ENCODE data around the gene ARHGEF28.
A peak's percentile ranks its signal among the peaks of the same experiment; 100 is the strongest.

ARHGEF28 gene

DNA sequence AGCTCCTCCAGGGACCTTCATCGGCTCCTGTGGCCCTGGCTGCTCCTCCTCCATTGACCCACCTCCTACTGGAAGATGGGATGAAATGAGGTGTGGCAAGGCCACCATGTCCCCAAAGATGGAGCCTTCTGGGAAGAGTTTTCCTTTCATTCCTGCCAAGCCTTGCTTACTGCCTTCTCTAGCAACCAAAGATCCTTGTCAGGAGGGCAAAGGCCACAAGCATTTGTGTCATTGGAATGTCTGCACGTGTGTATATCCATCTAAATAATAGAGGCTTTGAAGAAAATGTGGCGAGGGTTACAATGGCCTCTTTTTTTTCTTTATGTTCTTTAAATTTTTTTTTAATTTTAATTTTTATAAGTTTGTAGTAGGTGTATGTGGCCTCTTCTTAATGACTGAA, 313.6 kb downstream of the ARHGEF28 start:
- Histone ChIP-seq H3K14ac (ENCODE audit: low read length) (peak overlapping the region; percentile 71), H3K79me2 (ENCODE audit: control insufficient read depth, insufficient read depth, low read length, poor library complexity) (no peaks in the 10 kb centered on the region), H2AFZ (ENCODE audit: insufficient read depth, low read length, poor library complexity) (peak overlapping the region; percentile 0), H3K4me3 (ENCODE audit: low read depth, low read length) (no peak overlapping the region), H3K4me2 (ENCODE audit: low read length) (no peak overlapping the region), H2BK5ac (ENCODE audit: low read depth, low read length, poor library complexity) (peak overlapping the region; percentile 1), H3K4ac (ENCODE audit: low read depth, low read length) (no peak overlapping the region), H4K8ac (ENCODE audit: low read depth, low read length) (peak overlapping the region; percentile 6), H3K27ac (ENCODE audit: low read depth, low read length) (no peak overlapping the region), H3K23ac (ENCODE audit: low read length) (no peak overlapping the region), H2BK120ac (ENCODE audit: insufficient read depth, low read length, poor library complexity) (peak overlapping the region; percentile 36), H2AK5ac (ENCODE audit: low read length) (peak overlapping the region; percentile 43), H3K18ac (ENCODE audit: low read length) (no peak overlapping the region), H3K9ac (ENCODE audit: low read length) (no peak overlapping the region), H4K12ac (ENCODE audit: low read depth, low read length) (no peak overlapping the region), H2BK12ac (ENCODE audit: low read length) (peak overlapping the region; percentile 90), H3K27me3 (ENCODE audit: insufficient read depth, low read length) (no peaks in the 10 kb centered on the region), H3K9me3 (ENCODE audit: insufficient read depth, low read depth, low read length) (no peaks in the 10 kb centered on the region), H3K79me1 (ENCODE audit: low read length) (peaks cover 7% of the 10 kb centered on the region), H3K4me1 (ENCODE audit: control insufficient read depth in 1 of 2, insufficient read depth in 2 of 2, low read length in 2 of 2) (peaks cover 10 to 12% of the 10 kb centered on the region in 2 experiments), H4K91ac (ENCODE audit: low read depth, low read length) (peak overlapping the region; percentile 31), H3K36me3 (ENCODE audit: control insufficient read depth in 1 of 2, insufficient read depth in 2 of 2, low read length in 2 of 2) (no peaks in the 10 kb centered on the region)
- WGBS (ENCODE audit: extremely low coverage, insufficient coverage, insufficient read length), result no CpG with 5 or more reads among the region's 3 CpGs
- DNase-seq, result peak; percentile 69 to 85

DNA sequence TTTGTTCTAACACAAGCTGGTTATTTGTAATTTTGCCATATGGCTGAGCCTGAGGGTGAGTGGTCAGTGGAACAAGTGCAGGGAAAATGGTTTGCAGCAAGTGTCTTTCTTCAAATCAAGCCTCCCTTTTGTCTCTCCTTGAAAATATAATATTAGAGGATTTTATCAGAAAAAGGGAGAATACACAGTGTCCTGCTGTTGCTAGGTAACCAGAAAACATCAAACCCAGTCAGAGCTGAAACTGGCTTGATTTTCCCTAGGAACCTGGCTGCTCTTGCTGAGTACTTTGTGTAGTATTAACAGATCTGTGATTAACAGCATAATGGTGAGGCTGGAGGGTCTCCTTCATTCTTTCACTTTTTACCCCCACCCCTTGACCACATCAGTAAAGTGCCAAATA, 314.0 kb downstream of the ARHGEF28 start:
- Histone ChIP-seq H3K4ac (ENCODE audit: low read depth, low read length) (no peak overlapping the region), H3K4me1 (ENCODE audit: control insufficient read depth in 1 of 2, insufficient read depth in 2 of 2, low read length in 2 of 2) (peaks cover 10 to 12% of the 10 kb centered on the region in 2 experiments), H3K14ac (ENCODE audit: low read length) (no peak overlapping the region), H3K4me3 (ENCODE audit: low read depth, low read length) (no peak overlapping the region), H2BK12ac (ENCODE audit: low read length) (no peak overlapping the region), H2BK5ac (ENCODE audit: low read depth, low read length, poor library complexity) (no peak overlapping the region), H3K9ac (ENCODE audit: low read length) (no peak overlapping the region), H3K36me3 (ENCODE audit: control insufficient read depth in 1 of 2, insufficient read depth in 2 of 2, low read length in 2 of 2) (no peaks in the 10 kb centered on the region), H2AFZ (ENCODE audit: insufficient read depth, low read length, poor library complexity) (no peak overlapping the region), H3K4me2 (ENCODE audit: low read length) (no peak overlapping the region), H3K23ac (ENCODE audit: low read length) (no peak overlapping the region), H3K27ac (ENCODE audit: low read depth, low read length) (no peak overlapping the region), H3K79me1 (ENCODE audit: low read length) (peaks cover 7% of the 10 kb centered on the region), H4K91ac (ENCODE audit: low read depth, low read length) (no peak overlapping the region), H4K8ac (ENCODE audit: low read depth, low read length) (no peak overlapping the region), H2BK120ac (ENCODE audit: insufficient read depth, low read length, poor library complexity) (no peak overlapping the region), H3K9me3 (ENCODE audit: insufficient read depth, low read depth, low read length) (no peaks in the 10 kb centered on the region), H2AK5ac (ENCODE audit: low read length) (no peak overlapping the region), H3K18ac (ENCODE audit: low read length) (no peak overlapping the region), H4K12ac (ENCODE audit: low read depth, low read length) (no peak overlapping the region), H3K27me3 (ENCODE audit: insufficient read depth, low read length) (no peaks in the 10 kb centered on the region), H3K79me2 (ENCODE audit: control insufficient read depth, insufficient read depth, low read length, poor library complexity) (no peaks in the 10 kb centered on the region)
- peak in 1 of 2 donors; percentile 62 for DNase-seq

DNA sequence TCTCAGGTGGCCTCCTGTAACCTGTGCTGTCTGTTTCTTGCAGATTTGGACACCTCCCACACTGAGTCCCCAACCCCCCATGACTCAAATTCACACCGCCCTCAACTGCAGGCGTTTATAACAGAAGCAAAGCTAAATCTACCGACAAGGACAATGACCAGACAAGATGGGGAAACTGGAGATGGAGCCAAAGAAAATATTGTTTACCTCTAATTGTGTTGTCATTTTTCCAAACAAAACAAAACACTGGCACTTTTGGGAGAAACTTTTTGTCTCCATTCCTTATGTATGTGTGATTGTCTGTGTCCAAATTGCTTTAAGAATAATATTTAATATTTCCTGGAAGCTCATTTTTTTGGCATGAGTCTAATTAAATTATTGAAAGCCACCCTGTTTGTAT, 314.8 kb downstream of the ARHGEF28 start:
- Histone ChIP-seq H4K12ac (ENCODE audit: low read depth, low read length) (no peak overlapping the region), H3K23ac (ENCODE audit: low read length) (no peak overlapping the region), H3K27ac (ENCODE audit: low read depth, low read length) (no peak overlapping the region), H3K9me3 (ENCODE audit: insufficient read depth, low read depth, low read length) (no peaks in the 10 kb centered on the region), H3K4me1 (ENCODE audit: control insufficient read depth in 1 of 2, insufficient read depth in 2 of 2, low read length in 2 of 2) (peaks cover 10 to 12% of the 10 kb centered on the region in 2 experiments), H3K14ac (ENCODE audit: low read length) (no peak overlapping the region), H3K4me3 (ENCODE audit: low read depth, low read length) (no peak overlapping the region), H3K4ac (ENCODE audit: low read depth, low read length) (no peak overlapping the region), H3K27me3 (ENCODE audit: insufficient read depth, low read length) (no peaks in the 10 kb centered on the region), H3K79me2 (ENCODE audit: control insufficient read depth, insufficient read depth, low read length, poor library complexity) (no peaks in the 10 kb centered on the region), H3K36me3 (ENCODE audit: control insufficient read depth in 1 of 2, insufficient read depth in 2 of 2, low read length in 2 of 2) (no peaks in the 10 kb centered on the region), H2BK5ac (ENCODE audit: low read depth, low read length, poor library complexity) (no peak overlapping the region), H4K8ac (ENCODE audit: low read depth, low read length) (no peak overlapping the region), H2AFZ (ENCODE audit: insufficient read depth, low read length, poor library complexity) (no peak overlapping the region), H3K79me1 (ENCODE audit: low read length) (peaks cover 7% of the 10 kb centered on the region), H3K4me2 (ENCODE audit: low read length) (no peak overlapping the region), H3K9ac (ENCODE audit: low read length) (no peak overlapping the region), H2BK12ac (ENCODE audit: low read length) (no peak overlapping the region), H2BK120ac (ENCODE audit: insufficient read depth, low read length, poor library complexity) (no peak overlapping the region), H3K18ac (ENCODE audit: low read length) (no peak overlapping the region), H2AK5ac (ENCODE audit: low read length) (no peak overlapping the region), H4K91ac (ENCODE audit: low read depth, low read length) (no peak overlapping the region)
- no peak for DNase-seq
- WGBS (ENCODE audit: extremely low coverage, insufficient coverage, insufficient read length), result no CpG with 5 or more reads among the region's 3 CpGs

DNA sequence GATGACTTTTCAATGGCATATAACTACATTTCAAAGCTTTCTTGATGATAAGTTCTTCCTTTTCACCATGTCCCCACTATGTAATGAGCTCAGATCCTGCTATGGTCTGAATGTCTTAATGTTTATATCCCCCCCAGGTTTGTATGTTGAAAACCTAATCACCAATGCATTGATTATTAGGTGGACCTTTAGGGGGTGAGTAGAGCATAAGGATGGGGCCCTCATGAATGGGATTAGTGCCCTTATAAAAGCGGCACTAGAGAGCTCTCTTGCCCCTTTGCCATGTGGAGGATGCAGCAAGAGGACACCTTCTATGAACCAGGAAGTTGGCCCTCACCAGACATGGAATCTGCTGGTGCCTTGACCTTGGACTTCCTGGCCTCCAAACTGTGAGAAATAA, 316.8 kb downstream of the ARHGEF28 start:
- Histone ChIP-seq H3K9ac (ENCODE audit: low read length) (no peak overlapping the region), H3K23ac (ENCODE audit: low read length) (no peak overlapping the region), H3K27me3 (ENCODE audit: insufficient read depth, low read length) (no peaks in the 10 kb centered on the region), H2BK120ac (ENCODE audit: insufficient read depth, low read length, poor library complexity) (no peak overlapping the region), H4K91ac (ENCODE audit: low read depth, low read length) (no peak overlapping the region), H3K14ac (ENCODE audit: low read length) (no peak overlapping the region), H3K18ac (ENCODE audit: low read length) (no peak overlapping the region), H4K8ac (ENCODE audit: low read depth, low read length) (no peak overlapping the region), H3K79me2 (ENCODE audit: control insufficient read depth, insufficient read depth, low read length, poor library complexity) (no peaks in the 10 kb centered on the region), H2AFZ (ENCODE audit: insufficient read depth, low read length, poor library complexity) (no peak overlapping the region), H3K4me2 (ENCODE audit: low read length) (no peak overlapping the region), H4K12ac (ENCODE audit: low read depth, low read length) (no peak overlapping the region), H3K4ac (ENCODE audit: low read depth, low read length) (no peak overlapping the region), H3K36me3 (ENCODE audit: control insufficient read depth in 1 of 2, insufficient read depth in 2 of 2, low read length in 2 of 2) (no peaks in the 10 kb centered on the region), H3K27ac (ENCODE audit: low read depth, low read length) (no peak overlapping the region), H2BK5ac (ENCODE audit: low read depth, low read length, poor library complexity) (no peak overlapping the region), H3K9me3 (ENCODE audit: insufficient read depth, low read depth, low read length) (no peaks in the 10 kb centered on the region), H2BK12ac (ENCODE audit: low read length) (no peak overlapping the region), H3K4me1 (ENCODE audit: control insufficient read depth in 1 of 2, insufficient read depth in 2 of 2, low read length in 2 of 2) (peaks cover 10 to 12% of the 10 kb centered on the region in 2 experiments), H2AK5ac (ENCODE audit: low read length) (no peak overlapping the region), H3K79me1 (ENCODE audit: low read length) (peaks cover 7% of the 10 kb centered on the region), H3K4me3 (ENCODE audit: low read depth, low read length) (no peak overlapping the region)
- DNase-seq, result no peak
- no CpG with 5 or more reads among the region's 1 CpG for WGBS (ENCODE audit: extremely low coverage, insufficient coverage, insufficient read length)

All from trophoblast cell (in vitro differentiated cells and primary cell).